HCT116 (cell line): Measurements from ENCODE around the gene SMIM20. TPM values are rescaled to one million over a fixed set of nuclear protein-coding genes. Genes with fewer than 3 reads are reported as not detected.

Source experiments
- ATAC-seq: fragments of 200-7000 bp; cut with Tn5 transposase; 2 replicates; pipeline ENCODE4 v1.9.1; 2020; ENCODE audit warnings: mild to moderate bottlenecking, moderate library complexity
- BruUV-seq: library from RNA; stranded (reverse); fragments of 400-500 nt; replicated peaks from 2 replicates; lab custom pipeline; 2021; lab: Mats Ljungman, UMichigan
- CTCF ChIA-PET: fragments of 300-600 bp; sonication (Branson Sonifier 250); formaldehyde crosslinking; loops from one replicate; lab custom pipeline; 2021; ENCODE audit warnings: antibody characterized with exemption; lab: Charles Lee
- POLR2A ChIA-PET: fragments of 300-600, 350-600 bp; sonication (Branson Sonifier 250); formaldehyde crosslinking; loops from one replicate; lab custom pipeline; 2021; ENCODE audit warnings: antibody characterized with exemption; lab: Charles Lee
- RAD21 ChIA-PET, 2 experiments: fragments of 300-600 bp; sonication (Branson Sonifier 250); formaldehyde crosslinking; loops; one replicate each; lab custom pipeline; 2023; ENCODE audit warnings: low total read pairs in 2 of 2; ENCODE audit not compliant: uncharacterized antibody in 2 of 2, unreplicated experiment in 2 of 2, low non-redundant PET in 1 of 2; lab: Charles Lee
- DNase-seq: peaks from one replicate; pipeline ENCODE4 v3.0.0-alpha.2; 2010; ENCODE audit warnings: low read depth, low spot score
- H2AFZ ChIP-seq: fragments of 200-600 bp; shearing (Covaris generic), sonication (generic); 2 replicates; pipeline ENCODE4 v1.6.1; 2017; ENCODE audit warnings: low read depth, mixed run types, mixed read lengths, antibody characterized with exemption, low read length; ENCODE audit not compliant: poor library complexity, severe bottlenecking
- H3K27ac ChIP-seq: 2 replicates; pipeline ENCODE4 v1.5.1; 2012; ENCODE audit warnings: low read depth, low read length
- H3K27me3 ChIP-seq: fragments of 200-600 bp; sonication (generic); 2 replicates; pipeline ENCODE4 v1.6.1; 2016; ENCODE audit warnings: mixed run types, low read length, mixed read lengths; ENCODE audit not compliant: insufficient read depth
- H3K36me3 ChIP-seq, 2 experiments: fragments of 200-500 bp in 1 of 2; fragments of 200-600 bp in 1 of 2; sonication (Bioruptor generic) in 1 of 2; sonication (generic) in 1 of 2; 2 replicates each; pipeline versions ENCODE4 v1.5.1 to v1.6.1; 2014 to 2016; ENCODE audit warnings: low read length in 2 of 2, inconsistent platforms in 1 of 2, mixed read lengths in 1 of 2, mixed run types in 1 of 2; ENCODE audit not compliant: insufficient read depth in 2 of 2, control insufficient read depth in 1 of 2
- H3K4me1 ChIP-seq, 2 experiments: fragments of 200-600 bp in 1 of 2; sonication (generic) in 1 of 2; 2 replicates each; pipeline versions ENCODE4 v1.5.1 to v1.6.1; 2012 to 2017; ENCODE audit warnings: low read length in 2 of 2, inconsistent platforms in 1 of 2, mild to moderate bottlenecking in 1 of 2, mixed read lengths in 1 of 2, mixed run types in 1 of 2, moderate library complexity in 1 of 2; ENCODE audit not compliant: insufficient read depth in 2 of 2, control insufficient read depth in 1 of 2
- H3K4me2 ChIP-seq: fragments of 200-600 bp; sonication (generic); 2 replicates; pipeline ENCODE4 v1.6.1; 2017; ENCODE audit warnings: mixed run types, low read length, mixed read lengths
- H3K4me3 ChIP-seq, 2 experiments: fragments of 200-600 bp in 1 of 2; sonication (generic) in 1 of 2; replicated peaks in 1 of 2; 2 replicates each; pipeline ENCODE4 v1.5.1; 2011 to 2016; ENCODE audit warnings: low read length in 2 of 2, control low read depth in 1 of 2, low read depth in 1 of 2, mild to moderate bottlenecking in 1 of 2, mixed read lengths in 1 of 2, mixed run types in 1 of 2
- H3K79me2 ChIP-seq: fragments of 200-600 bp; sonication (generic); 2 replicates; pipeline ENCODE4 v1.6.1; 2017; ENCODE audit warnings: mild to moderate bottlenecking, mixed run types, low read length, moderate library complexity, mixed read lengths; ENCODE audit not compliant: insufficient read depth
- H3K9ac ChIP-seq: fragments of 200-600 bp; sonication (generic); 2 replicates; pipeline ENCODE4 v1.6.1; 2016; ENCODE audit warnings: low read length, mixed read lengths
- H3K9me2 ChIP-seq: fragments of 200-600 bp; sonication (generic), shearing (Covaris generic); 2 replicates; pipeline ENCODE4 v1.6.1; 2017; ENCODE audit warnings: mixed run types, mild to moderate bottlenecking, moderate library complexity; ENCODE audit not compliant: insufficient read depth
- H3K9me3 ChIP-seq, 2 experiments: fragments of 200-500 bp in 1 of 2; fragments of 200-600 bp in 1 of 2; sonication (Bioruptor generic) in 1 of 2; sonication (generic) in 1 of 2; 2 replicates each; pipeline ENCODE4 v1.6.1; 2014 to 2017; ENCODE audit warnings: low read length in 2 of 2, mixed read lengths in 2 of 2, inconsistent platforms in 1 of 2, low read depth in 1 of 2, mild to moderate bottlenecking in 1 of 2, mixed run types in 1 of 2, moderate library complexity in 1 of 2; ENCODE audit not compliant: control insufficient read depth in 1 of 2, insufficient read depth in 1 of 2
- H4K20me1 ChIP-seq: fragments of 200-600 bp; sonication (generic), shearing (Covaris generic); 2 replicates; pipeline ENCODE4 v1.6.1; 2017; ENCODE audit warnings: mixed run types, mild to moderate bottlenecking, moderate library complexity; ENCODE audit not compliant: insufficient read depth
- EGR1 ChIP-seq: IDR thresholded peaks from 2 replicates; pipeline ENCODE4 v1.6.1; 2012; ENCODE audit warnings: low read depth
- EZH2 ChIP-seq: fragments of 200-600 bp; sonication (generic); IDR thresholded peaks from 2 replicates; pipeline ENCODE4 v1.6.1; 2017; ENCODE audit warnings: antibody characterized with exemption, mixed run types
- FOSL1 ChIP-seq: IDR thresholded peaks from 2 replicates; pipeline ENCODE4 v1.6.1; 2012; ENCODE audit warnings: low read depth
- MAX ChIP-seq: IDR thresholded peaks from 2 replicates; pipeline ENCODE4 v1.6.1; 2012
- SIN3A ChIP-seq: IDR thresholded peaks from 2 replicates; pipeline ENCODE4 v1.6.1; 2012; ENCODE audit warnings: low read depth
- intact Hi-C: fragments of 100-400 bp; cut with micrococcal nuclease; formaldehyde crosslinking; loops from 2 replicates; pipeline ENCODE4 v1.10.0; 2022
- total RNA-seq: library from RNA; stranded (reverse); gene quantifications from one replicate; pipeline ENCODE4 v1.2.1, GENCODE V29; 2021; ENCODE audit not compliant: unreplicated experiment

The SMIM20 gene
- total RNA-seq, 1 experiment from 2014 or later = 36.9 TPM

- no peaks in the 10 kb centered on the region for H3K9me3 ChIP-seq
- no peak for DNase-seq
- no peaks in the 10 kb centered on the region for H3K4me1 ChIP-seq
- no peaks in the 10 kb centered on the region for H4K20me1 ChIP-seq
- TF ChIP-seq EZH2 (no peak), SIN3A (no peak), MAX (no peak)
- TF ChIP-seq, all 23 proteins: peak for 0
- RAD21 ChIA-PET = no interaction called here
- Histone ChIP-seq H3K4me2 (no peak overlapping the region), H3K4me3 (no peak overlapping the region), H2AFZ (no peak overlapping the region), H3K9ac (no peak overlapping the region), H3K27me3 (no peaks in the 10 kb centered on the region), H3K27ac (no peak overlapping the region), H3K9me2 (no peaks in the 10 kb centered on the region), H3K79me2 (no peaks in the 10 kb centered on the region), H3K36me3 (no peaks in the 10 kb centered on the region)
- BruUV-seq = no TSS peak
- intact Hi-C loops = no loop called here
- POLR2A ChIA-PET = no interaction called here
- CTCF ChIA-PET = no interaction called here
- no peak for ATAC-seq
Observed at GRCh38 chr4:25938366-25938765, 24.3 kb downstream of the SMIM20 start.

GRCh38 chr4:25938787-25939186, 24.8 kb downstream of the SMIM20 start:
- Histone ChIP-seq H3K79me2 (no peaks in the 10 kb centered on the region), H3K9me3 (no peaks in the 10 kb centered on the region), H3K36me3 (no peaks in the 10 kb centered on the region), H3K4me3 (no peak overlapping the region), H3K27me3 (no peaks in the 10 kb centered on the region), H3K4me2 (no peak overlapping the region), H2AFZ (no peak overlapping the region), H4K20me1 (no peaks in the 10 kb centered on the region), H3K9me2 (no peaks in the 10 kb centered on the region), H3K9ac (no peak overlapping the region)
- no TSS peak for BruUV-seq
- intact Hi-C loops = no loop called here
- RAD21 ChIA-PET = no interaction called here
- no peak for DNase-seq
- CTCF ChIA-PET = no interaction called here
- no peak for ATAC-seq
- POLR2A ChIA-PET = no interaction called here
- TF ChIP-seq FOSL1 = no peak
- TF ChIP-seq EGR1 = no peak
- TF ChIP-seq, all 23 proteins: peak for 0
- Histone ChIP-seq H3K27ac (no peak overlapping the region), H3K4me1 (no peaks in the 10 kb centered on the region)
